GM21619 (cell line): ENCODE data around the gene RAB15.

Source experiments
- ATAC-seq: cut with Tn5 transposase; IDR thresholded peaks from one replicate; pipeline ENCODE4 v1.9.1; 2021; ENCODE audit not compliant: unreplicated experiment

RAB15 gene

GRCh38 chr14:64956697-64957406 is 15.3 kb downstream of the RAB15 start:
- ATAC-seq, result no peak

GRCh38 chr14:64955297-64955696 is 16.8 kb downstream of the RAB15 start:
- ATAC-seq, result no peak

- ATAC-seq, result no peak
These were observed 17.5 kb downstream of the RAB15 start for GRCh38 chr14:64954491-64955240.

GRCh38 chr14:64953661-64954060 is 18.5 kb downstream of the RAB15 start:
- ATAC-seq, result no peak

- ATAC-seq, result no peak
These were observed 18.9 kb downstream of the RAB15 start for GRCh38 chr14:64953310-64953654.

GRCh38 chr14:64952598-64953309 is 19.4 kb downstream of the RAB15 start:
- peak; percentile 48 for ATAC-seq

- no peak for ATAC-seq
These were observed 20.4 kb downstream of the RAB15 start for GRCh38 chr14:64951724-64952123.

GRCh38 chr14:64951291-64951690 is 20.8 kb downstream of the RAB15 start:
- no peak for ATAC-seq

GRCh38 chr14:64950889-64951288 is 21.2 kb downstream of the RAB15 start:
- ATAC-seq, result no peak

GRCh38 chr14:64948612-64949210 is 23.4 kb downstream of the RAB15 start:
- no peak for ATAC-seq

GRCh38 chr14:64947710-64948611 is 24.2 kb downstream of the RAB15 start:
- ATAC-seq, result no peak

GRCh38 chr14:64946310-64947045 is 25.7 kb downstream of the RAB15 start:
- no peak for ATAC-seq

GRCh38 chr14:64945431-64946178 is 26.5 kb downstream of the RAB15 start:
- ATAC-seq, result no peak

GRCh38 chr14:64944861-64945260 is 27.3 kb downstream of the RAB15 start:
- ATAC-seq, result no peak

GRCh38 chr14:64944041-64944440 is 28.1 kb downstream of the RAB15 start:
- ATAC-seq, result no peak

GRCh38 chr14:64943556-64943955 is 28.6 kb downstream of the RAB15 start:
- no peak for ATAC-seq

GRCh38 chr14:64942531-64943111 is 29.5 kb downstream of the RAB15 start, which contains the start of gene GPX2:
Gene GPX2, minus strand, starts transcription at chr14:64942745. Its CDS starts 19 bp downstream, at chr14:64942726.
- ATAC-seq, result no peak

GRCh38 chr14:64940336-64940910 is 31.7 kb downstream of the RAB15 start:
- no peak for ATAC-seq
